SK-N-SH (cell line): ENCODE data around the gene COBL.

Experiments used
- FOXJ3 ChIP-seq: sonication (generic); formaldehyde crosslinking; IDR thresholded peaks from 2 replicates; pipeline ENCODE4 v1.5.1; 2020; ENCODE audit warnings: mild to moderate bottlenecking, missing genetic modification reagents
- GABPA ChIP-seq: IDR thresholded peaks from 2 replicates; pipeline ENCODE4 v1.4.0; 2012; ENCODE audit warnings: low read depth, mild to moderate bottlenecking
- POLR2AphosphoS5 ChIP-seq: IDR thresholded peaks from 2 replicates; pipeline ENCODE4 v1.6.1; 2012; ENCODE audit warnings: low read depth, low read length
- RAD21 ChIP-seq: IDR thresholded peaks from 2 replicates; pipeline ENCODE4 v1.6.1; 2012; ENCODE audit warnings: mild to moderate bottlenecking, low read length
- RFX5 ChIP-seq: IDR thresholded peaks from 2 replicates; pipeline ENCODE4 v1.6.1; 2012; ENCODE audit warnings: mild to moderate bottlenecking, improper control_type of control experiment, low read length
- TF ChIP-seq, protein P1 (sequence below): fragments of 200-600 bp; sonication (generic); IDR thresholded peaks from 2 replicates; pipeline ENCODE4 v1.6.1; 2017; ENCODE audit warnings: antibody characterized with exemption, mild to moderate bottlenecking, moderate library complexity

DNA sequence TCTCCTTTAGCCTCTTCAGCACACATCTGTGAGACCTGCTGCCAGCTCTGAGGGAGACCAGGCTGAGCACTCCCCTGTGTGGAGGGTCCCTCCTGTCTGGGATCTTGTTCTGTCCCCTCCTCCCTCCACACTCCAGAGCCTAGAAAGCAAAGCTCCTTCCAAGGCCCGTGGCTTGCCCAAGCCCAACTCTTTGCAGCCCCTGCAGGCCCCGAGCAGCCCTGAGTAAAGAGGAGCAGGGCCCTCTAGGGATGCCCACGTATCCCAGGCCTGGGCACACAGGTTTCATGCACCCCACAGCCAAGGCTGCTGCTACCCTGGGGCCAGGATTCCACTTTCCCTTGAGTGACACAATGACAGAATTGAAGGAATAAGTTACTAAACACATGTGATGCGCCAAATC lies 24.0 kb downstream of the COBL start:
- TF ChIP-seq POLR2AphosphoS5 (no peak), RAD21 (no peak), FOXJ3 (no peak), GABPA (no peak), RFX5 (no peak)
- TF ChIP-seq, protein P1, sequence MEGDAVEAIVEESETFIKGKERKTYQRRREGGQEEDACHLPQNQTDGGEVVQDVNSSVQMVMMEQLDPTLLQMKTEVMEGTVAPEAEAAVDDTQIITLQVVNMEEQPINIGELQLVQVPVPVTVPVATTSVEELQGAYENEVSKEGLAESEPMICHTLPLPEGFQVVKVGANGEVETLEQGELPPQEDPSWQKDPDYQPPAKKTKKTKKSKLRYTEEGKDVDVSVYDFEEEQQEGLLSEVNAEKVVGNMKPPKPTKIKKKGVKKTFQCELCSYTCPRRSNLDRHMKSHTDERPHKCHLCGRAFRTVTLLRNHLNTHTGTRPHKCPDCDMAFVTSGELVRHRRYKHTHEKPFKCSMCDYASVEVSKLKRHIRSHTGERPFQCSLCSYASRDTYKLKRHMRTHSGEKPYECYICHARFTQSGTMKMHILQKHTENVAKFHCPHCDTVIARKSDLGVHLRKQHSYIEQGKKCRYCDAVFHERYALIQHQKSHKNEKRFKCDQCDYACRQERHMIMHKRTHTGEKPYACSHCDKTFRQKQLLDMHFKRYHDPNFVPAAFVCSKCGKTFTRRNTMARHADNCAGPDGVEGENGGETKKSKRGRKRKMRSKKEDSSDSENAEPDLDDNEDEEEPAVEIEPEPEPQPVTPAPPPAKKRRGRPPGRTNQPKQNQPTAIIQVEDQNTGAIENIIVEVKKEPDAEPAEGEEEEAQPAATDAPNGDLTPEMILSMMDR: no peak
